GM18517 (cell line): Measurements from ENCODE around the gene HEATR5B.

ENCODE experiments used
- ATAC-seq: cut with Tn5 transposase; IDR thresholded peaks from one replicate; pipeline ENCODE4 v1.9.1; 2021; ENCODE audit warnings: mild to moderate bottlenecking, moderate library complexity; ENCODE audit not compliant: unreplicated experiment

HEATR5B gene

DNA sequence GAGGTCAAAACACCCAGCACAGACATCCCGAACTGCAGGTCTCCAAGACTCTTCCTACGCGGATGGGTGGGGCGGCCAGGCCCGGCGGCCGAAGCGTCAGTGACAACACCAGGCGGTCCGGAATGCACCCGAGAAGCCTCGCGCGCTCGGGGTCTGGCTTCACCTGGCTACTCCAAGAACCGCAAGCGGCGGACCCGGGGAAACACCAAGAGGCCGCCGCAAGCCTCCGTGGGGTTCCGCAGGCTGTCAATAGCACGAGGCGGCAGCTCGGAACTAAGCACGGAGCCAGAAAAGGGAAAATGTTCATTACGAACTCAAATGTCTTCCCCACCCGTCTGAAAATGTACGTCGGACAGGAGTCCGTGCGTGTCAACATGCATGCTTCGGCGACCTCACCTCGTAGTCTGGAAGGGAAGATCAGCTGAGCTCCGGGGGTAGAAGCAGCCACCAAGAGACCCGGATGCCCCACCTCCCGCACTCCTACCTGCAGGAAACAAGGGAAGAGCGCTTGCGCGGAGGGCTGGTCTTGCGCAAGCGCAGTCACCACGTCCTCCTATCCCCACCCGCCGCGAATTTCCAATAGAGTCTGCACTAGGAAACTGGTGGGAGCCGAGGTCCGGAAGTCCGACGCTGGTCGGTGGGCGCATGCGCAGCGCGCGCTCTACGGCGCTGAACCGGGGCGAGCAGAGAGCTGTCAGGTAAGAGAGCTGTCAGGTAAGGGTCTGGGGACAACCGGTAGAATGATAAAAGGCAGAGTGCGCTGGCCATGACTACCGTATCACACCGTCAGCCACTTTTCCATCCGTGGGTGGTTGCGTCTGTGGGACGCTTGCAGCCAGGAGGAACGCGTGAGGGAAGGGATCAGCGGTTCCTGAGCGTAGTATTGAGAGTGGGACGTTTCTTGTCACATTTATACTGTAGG is at the start of gene HEATR5B, which contains the start of gene GPATCH11:
TSS of gene HEATR5B (minus strand) at position 500 of the 922 bp plus-strand sequence. CDS start 958 bp downstream, outside the sequence.
TSS of gene GPATCH11 (plus strand) at position 646 of the 922 bp plus-strand sequence. CDS start 3,864 bp downstream, outside the sequence.
- peak; percentile 75 for ATAC-seq

DNA sequence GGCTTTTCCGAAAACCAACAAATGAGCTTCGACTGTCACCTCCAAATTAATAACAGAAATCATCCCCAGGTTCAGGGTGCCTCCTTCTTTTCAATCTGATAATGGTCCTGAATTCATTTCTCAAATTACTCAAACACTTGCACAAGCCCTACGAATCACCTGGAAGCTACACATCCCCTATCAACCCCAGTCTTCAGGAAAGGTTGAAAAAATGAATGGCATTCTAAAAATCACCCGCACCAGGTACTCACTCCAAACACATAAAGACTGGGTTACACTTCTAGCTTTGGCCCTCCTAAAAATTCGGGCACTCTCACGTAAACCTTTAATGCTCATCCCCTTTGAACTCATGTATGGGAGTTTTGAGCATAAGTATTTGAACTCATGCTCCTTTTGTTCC is 48.7 kb upstream of the HEATR5B start:
- ATAC-seq, result no peak

DNA sequence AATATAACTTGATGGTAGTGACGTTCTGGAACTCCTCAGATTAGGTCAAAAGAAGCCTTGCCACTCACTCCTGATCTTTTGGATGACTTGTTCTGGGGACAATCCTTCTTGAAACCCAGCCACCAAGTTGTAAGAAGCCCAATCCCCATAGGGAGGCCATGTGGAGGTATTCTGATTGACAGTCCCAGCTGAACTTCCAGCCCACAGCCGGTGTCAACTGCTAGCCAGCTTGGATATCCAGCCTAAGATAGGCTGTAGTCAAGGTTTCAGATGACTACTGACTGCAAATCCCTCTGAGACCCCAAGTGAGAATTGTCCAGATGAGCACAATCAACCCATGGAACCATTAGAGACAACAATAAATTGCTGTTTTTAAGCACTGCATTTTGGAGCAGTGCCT is 41.2 kb upstream of the HEATR5B start:
- ATAC-seq, result no peak

DNA sequence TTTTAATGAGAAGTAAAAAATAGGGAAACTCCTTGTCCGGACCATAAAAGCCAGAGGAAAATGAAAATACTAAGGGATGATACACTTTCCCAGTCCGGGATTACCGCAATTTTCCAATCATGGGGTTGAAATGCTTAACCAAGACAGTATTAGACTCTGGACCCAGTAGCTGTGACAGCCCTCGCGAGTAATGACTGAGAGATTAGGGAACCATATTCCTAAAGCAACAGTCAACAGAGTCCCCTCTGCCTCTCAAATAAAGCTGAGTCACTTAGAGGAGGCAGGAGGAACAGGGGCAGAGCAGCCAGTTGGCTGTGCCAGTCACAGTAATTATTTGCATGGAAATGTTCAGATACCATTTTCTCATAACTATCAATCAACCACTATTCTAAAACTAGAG is 35.0 kb upstream of the HEATR5B start:
- no peak for ATAC-seq

DNA sequence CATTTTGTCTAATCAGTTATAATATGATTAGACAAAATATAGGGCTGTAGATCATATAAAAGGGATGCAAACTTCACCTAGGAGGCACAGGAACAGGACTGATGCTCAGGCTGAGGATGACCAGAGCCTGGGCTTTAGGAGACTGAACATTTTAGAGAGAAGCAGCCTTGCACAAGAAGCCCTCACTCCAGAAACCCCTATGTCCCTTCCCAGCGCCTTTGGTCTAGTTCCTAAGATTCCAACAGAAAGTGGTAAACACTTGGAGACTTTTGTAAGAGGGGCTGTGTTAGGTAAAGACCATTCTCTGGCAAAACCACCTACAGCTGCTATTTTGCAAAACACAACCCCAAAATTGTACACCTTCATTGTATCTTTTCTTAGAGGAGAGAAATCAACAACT is 33.4 kb upstream of the HEATR5B start:
- ATAC-seq, result no peak

DNA sequence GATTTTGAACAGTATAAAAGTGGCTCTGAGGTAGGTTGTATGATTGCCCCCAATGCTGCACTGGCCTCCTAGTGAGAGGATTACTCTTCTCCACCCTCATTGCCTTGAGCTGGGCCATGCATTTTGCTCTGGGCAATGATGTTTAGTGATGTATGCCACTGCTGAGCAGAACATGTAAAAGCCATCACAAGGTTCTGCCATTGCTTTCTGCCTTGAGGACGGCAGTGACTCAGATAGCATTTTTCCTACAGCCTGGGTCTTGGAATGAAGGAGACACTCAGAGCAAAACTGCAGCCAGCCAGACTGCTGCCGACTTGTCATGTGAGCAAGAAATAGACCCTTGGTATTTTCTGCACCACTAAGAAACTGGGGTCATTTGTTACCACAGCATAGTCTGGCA is 27.8 kb upstream of the HEATR5B start:
- ATAC-seq, result no peak

DNA sequence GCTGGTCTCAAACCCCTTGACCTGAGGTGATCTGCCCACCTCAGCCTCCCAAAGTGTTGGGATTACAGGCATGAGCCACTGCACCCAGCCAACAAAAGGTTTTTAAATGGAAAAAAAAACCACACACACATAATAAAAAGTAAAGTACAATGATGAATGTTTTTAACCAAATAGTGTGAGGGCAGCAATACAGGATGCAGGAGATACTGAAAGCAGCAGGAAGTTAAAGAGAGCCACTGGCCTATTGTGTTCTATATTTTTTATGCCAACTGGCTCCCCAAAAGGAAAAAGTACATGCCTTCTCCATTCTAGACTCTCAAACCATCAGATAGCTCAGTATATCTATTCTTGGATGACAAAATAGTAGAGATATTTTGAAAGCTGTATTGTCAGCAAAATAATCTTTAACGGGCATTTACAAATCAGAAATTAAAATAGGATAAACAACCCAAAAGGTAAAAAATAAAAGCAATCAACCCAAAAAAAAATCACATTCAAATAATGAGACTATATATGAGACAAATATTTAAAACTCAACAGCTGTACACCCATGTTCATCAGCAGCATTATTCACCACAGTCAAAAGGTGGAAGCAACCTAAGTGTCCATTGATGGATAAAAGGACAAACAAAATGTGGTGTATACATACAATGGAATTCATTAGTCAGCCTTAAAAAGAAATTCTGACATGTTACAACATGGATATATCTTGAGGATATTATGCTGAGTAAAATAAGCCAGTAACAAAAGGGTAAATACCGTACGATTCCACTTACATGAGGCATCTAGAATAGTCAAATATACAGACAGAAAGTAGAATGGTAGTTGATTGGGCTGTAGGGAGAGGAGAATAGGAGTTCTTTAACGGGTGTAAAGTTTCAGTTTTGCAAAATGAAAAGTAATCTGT is 26.4 kb upstream of the HEATR5B start:
- no peak for ATAC-seq

DNA sequence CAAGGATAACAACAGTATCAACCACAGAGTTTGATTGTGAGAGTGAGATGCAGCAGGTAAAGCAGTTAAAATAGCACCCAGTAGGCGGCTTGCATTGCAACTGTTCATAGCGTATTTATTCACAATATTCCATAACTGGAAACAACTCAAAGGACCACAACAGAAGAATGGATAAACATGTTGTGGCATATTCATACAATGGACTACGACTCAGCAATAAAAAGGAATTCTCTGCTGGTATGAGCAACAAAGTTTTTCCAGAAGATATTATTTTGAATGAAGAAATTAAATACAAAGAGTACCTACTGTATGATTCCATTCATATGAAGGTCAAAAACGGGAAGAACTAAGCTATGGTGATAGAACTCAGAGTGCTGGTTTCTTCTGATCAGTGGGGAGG is 25.4 kb upstream of the HEATR5B start:
- ATAC-seq, result no peak

DNA sequence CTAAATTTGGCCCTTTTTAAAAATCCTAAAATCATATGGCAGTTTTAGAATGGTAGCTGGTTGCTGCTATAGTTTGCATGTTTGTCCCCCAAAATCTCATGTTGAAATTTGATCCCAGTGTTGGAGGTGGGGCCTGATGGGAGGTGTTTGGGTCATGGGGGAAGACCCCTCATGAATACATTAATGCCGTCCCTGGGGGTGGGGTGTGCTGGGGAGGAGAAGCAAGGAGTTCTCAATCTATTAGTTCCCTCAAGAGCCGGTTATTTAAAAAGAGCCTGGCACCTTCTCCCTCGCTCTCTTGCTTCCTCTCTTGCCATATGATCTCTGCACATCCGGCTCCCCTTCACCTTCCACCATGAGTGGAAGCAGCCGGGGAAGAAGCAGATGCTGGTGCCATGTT is 21.0 kb upstream of the HEATR5B start:
- no peak for ATAC-seq

DNA sequence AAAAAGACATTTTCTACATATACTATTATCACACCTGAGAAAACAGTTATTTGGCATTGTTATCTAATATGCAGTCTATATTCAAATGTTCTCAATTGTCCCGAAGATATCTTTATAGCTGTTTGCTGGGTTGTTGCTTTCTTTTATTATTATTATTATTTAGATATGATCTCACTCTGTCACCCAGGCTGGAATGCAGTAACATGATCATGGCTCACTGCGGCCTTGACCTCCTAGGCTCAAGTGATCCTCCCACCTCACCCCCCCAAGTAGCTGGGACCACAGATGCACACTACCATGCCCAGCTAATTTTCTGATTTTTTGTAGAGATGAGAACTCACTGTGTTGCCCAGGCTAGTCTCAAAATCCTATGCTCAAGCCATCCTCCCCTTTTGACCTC is 20.0 kb upstream of the HEATR5B start:
- ATAC-seq, result no peak

DNA sequence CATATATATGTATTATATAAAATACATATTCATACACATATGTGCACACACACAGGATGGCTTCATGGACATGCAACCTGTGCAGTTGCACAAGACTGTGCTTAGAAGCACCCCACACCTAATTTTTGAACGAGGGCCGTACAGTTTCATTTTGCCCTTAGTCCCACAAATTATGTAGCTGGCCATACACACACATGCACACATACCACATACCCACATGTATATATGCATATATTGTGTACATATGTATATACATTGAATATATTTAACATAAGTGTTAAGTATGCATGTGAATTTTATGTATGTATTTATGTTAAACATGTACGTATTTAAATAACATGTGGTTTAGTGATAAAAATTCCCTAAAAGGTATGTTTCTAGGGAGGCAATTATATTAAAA is 18.4 kb upstream of the HEATR5B start:
- no peak for ATAC-seq

DNA sequence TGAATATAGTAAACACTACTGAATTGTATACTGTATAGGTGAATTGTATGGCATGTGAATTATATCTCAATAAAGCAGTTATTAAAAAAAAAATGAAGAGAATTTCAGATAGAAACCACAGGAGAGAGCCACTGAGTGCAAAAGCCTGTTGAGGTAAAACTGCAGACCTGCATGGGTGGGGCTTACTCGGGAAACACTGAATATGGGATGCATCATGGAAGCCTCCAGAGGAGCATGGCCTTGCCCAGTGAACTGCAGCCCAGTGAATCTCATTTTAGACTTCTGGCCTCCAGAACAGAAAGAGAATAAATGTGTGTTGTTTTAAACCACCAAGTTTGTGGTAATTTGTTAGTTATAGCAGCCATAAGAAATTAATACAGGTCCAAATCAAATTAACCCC is 15.9 kb upstream of the HEATR5B start:
- no peak for ATAC-seq

DNA sequence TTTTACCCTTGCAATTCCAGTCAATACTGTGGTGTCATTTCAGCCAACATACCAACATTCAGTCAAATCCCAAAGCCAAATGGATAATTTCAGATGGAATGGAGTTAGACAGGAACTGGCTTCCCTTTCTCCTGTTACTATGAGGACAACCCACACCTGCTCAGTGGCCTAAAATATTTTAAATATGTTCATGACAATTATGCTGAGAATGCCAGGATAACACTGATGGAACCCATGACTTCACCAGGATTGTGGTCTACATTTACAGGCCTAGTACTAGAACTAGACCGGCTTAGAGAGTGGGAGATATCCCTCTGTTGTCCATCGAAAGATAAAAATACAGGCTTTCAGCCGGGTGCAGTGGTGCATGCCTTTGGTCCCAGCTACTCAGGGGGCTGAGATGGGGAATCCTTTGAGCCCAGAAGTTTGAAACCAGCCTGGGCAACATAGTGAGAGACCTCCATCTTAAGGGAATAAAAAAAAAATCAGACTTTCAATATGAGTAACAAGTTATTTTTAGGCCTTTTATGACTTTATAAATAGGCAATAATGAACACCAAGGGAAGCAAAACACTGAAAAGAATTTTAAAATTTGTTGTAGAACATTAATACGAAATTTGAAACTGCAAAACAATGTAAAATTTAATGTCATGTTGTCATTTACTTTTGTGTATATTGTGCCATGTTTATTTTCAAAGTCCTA is 14.4 kb upstream of the HEATR5B start:
- no peak for ATAC-seq

DNA sequence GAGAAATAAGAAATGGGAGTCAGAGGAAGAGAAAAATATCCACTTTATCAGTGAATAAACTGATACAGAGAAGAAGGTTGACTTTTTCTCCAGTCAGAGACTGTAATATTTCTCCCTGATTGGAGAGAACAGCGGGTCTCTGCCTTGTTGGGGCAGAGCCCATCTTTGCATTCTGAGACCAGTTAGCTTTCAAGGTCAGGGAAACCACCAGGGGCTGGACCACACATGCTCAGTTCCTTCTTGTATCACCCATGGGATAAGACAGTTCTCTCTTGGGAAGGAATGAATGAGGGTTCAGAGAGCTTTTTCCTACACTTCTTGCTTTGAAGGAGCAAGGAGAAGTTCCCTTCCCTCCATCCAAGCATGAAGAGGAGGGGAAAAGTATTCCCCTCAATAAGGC is 12.4 kb upstream of the HEATR5B start:
- ATAC-seq, result no peak

DNA sequence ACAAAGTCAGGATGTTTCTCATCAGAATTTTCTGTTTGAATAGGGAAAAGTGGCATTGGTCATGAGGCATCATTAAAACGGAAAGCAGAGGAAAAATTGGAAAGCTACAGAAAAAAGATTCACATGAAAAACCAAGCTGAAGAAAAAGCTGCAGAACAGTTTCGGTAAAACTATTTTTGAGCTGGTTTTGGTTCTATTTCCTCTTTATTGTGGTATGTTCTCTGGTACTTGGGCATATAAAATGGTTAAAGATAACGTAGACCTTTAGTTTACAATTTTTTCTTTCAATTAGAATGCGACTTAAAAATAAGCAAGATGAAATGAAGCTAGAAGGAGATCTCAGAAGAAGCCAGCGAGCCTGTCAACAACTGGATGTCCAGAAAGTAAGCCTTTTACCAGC is 7.7 kb upstream of the HEATR5B start:
- ATAC-seq, result peak; percentile 67

DNA sequence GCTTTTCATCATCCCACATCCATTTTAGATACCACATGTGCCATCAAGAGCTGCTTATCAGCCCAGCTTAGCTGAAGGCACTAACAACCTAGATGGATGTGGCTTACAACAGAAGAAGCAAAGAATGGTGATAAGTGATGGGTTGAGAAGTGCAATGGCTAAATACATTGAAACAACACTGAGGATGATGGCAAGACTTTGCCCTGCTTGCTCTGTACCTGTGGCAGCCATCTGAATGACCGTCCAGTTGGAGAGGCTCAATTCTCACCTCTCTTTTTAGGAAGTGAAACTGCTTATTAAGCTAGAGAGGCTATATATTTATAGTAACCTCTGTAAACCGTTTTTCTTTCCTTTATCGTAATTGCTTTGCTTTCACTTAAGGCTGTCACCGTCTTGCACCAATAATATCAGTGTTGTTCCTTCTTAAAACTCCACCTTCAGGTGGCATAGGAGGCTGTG is 5.9 kb upstream of the HEATR5B start:
- ATAC-seq, result peak; percentile 87

DNA sequence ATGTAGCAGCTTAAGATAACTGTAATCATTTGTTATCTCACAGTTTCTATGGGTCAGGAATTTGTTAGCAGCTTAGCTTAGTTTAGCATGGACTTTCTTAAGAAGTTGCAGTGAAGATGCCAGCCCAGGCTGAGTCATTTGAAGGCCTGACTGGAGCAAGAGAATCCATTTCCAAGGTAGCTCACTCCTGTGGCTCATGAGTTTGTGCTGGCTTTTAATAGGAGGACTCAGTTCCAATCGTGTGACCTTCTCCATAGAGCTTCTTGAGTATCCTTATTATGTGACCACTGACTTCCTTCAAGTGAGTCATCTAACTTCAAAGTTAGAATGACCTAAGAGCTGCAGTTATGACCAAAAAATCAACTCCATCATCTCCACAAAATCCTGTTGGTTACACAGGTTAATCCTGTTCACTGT is 1.6 kb upstream of the HEATR5B start:
- no peak for ATAC-seq

DNA sequence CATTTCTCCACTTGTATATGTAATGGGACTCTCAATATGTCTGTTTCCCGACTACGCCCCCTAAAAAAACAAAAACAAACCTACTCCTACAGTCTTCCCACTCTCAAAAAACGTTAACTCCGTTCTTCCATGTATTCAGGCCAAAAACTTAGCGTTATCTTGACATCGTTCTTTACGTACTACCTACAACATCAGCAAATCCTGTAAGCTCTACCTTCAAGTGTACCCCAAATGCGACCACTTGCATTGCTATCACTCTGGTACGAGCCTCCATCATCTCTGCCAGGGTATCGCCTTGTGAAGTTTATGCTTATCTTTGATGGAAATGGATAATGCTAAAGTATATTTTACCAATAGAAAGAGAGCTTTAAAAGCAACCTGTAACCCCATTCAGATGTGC is 625 bp upstream of the HEATR5B start:
- peak; percentile 6 for ATAC-seq

DNA sequence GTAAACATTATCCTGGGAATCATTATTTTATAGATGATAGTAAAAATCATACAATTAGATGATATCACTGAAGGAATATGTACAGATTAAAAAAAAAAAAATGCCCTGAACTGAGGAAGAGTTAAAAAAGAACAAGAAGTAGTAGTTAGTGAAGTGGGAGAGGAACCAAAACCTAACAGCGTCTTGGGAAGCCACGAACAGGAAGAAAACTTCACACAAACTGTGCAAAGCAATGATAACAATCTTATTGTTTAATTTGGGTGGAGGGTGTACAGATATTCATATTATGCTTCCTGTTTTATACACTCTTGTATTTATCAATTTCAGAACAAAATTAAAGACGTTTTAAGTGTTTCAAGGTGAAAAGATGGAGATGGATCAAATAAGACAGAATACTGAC is 3.5 kb downstream of the HEATR5B start:
- no peak for ATAC-seq

DNA sequence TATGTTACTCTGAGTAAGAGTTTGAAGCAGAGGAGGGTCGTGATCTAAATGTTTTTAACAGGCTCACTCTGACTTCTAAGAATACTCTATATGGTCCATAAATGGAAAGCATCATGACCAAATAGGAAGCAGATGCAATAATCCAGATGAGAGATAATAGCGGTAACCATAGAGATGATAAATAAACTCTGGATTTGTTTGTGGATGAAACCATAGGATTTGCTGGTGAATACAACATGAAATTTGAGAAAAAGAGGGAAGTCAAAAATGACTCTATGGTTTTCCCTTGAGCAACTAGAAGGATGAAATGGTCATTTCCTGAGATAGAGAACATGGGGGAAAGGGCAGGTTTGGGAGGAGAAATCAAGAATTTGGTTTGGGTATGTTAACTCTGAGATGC is 3.9 kb downstream of the HEATR5B start:
- no peak for ATAC-seq

DNA sequence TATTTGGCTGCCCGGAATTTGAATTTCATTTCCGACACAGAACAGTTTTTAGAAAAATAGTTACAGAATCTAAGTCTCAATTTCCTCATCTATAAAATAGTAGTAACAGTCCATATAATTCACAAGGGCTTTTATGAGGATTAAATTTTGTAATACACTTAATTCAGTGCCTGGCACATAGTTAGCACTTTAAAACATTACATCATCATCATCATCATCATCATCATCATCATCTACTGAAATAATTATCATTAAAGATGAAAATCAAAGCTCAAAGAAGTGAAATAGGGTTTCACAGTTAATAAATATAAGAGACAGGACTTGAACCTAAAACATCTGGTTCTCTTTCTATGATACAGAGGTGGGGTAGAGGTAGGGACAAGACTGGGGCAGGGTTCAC is 13.2 kb downstream of the HEATR5B start:
- ATAC-seq, result no peak
